Measurements from ENCODE around the gene TMEM25. TPM values are rescaled to one million over a fixed set of nuclear protein-coding genes. Genes with fewer than 3 reads are reported as not detected.

The TMEM25 gene
- total and polyA plus RNA-seq, 2 of the 13 experiments (the other 11 are each of a cell fraction or from before 2014, with no cell fraction given), result 7.5 to 17.2 TPM

DNA sequence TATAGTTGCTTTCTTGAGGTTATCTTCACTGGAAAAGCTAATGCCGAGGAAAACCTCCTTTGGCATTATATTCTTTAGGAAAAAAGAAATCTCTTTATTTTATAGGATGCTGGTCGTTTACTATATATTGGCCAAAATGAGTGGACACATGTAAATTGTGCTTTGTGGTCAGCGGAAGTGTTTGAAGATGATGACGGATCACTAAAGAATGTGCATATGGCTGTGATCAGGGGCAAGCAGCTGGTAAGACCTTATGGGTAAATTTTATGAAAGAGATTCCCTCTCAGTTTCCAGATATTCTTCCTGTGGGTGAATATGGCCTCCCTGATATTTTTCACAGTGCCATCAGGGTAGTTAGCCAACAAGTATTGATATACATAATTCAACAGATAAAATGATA lies 33.2 kb upstream of the TMEM25 start:
- CTCF ChIA-PET (ENCODE audit: low intra/inter-chr PET ratio, low total read pairs), result no interaction called here
- in situ Hi-C loops (cut with HindIII; ENCODE audit: extremely low pct_ligation_motif_present, low pct_unique_long_range_greater_than_20kb) (loop anchor here (10.0 to 25.0 kb wide), 2 partner anchors 113 to 361 kb away; no protein-coding TSS in a partner anchor), intact Hi-C loops (cut with micrococcal nuclease; ENCODE audit: unreplicated experiment) (no loop called here)
- Histone ChIP-seq H3K79me2 (ENCODE audit: insufficient read depth, low read length) (no peaks in the 10 kb centered on the region), H3K27ac (ENCODE audit: extremely low read length, insufficient read depth, low read length) (no peak overlapping the region), H3K4me3 (replicated peaks in 1 of 3; ENCODE audit: insufficient read depth in 1 of 3, low read depth in 2 of 3, low read length in 3 of 3) (no peak overlapping the region), H3K4me1 (ENCODE audit: insufficient read depth, low read length) (no peaks in the 10 kb centered on the region), H3K9me3 (ENCODE audit: low read length) (no peaks in the 10 kb centered on the region), H3K9ac (ENCODE audit: insufficient read depth, low read depth, low read length) (no peak overlapping the region), H2AFZ (ENCODE audit: low read length) (no peak overlapping the region), H4K20me1 (ENCODE audit: insufficient read depth, low read length) (no peaks in the 10 kb centered on the region), H3K27me3 (ENCODE audit: control insufficient read depth in 1 of 2, insufficient read depth in 2 of 2, low read length in 2 of 2) (no peaks in the 10 kb centered on the region), H3K36me3 (replicated peaks in 1 of 2; ENCODE audit: control insufficient read depth in 1 of 2, insufficient read depth in 2 of 2, low read length in 2 of 2) (peaks cover 29 to 91% of the 10 kb centered on the region in 2 experiments), H3K4me2 (ENCODE audit: low read depth, low read length) (no peak overlapping the region)
- BruUV-seq (replicated peaks), result no TSS peak
- no peak for DNase-seq (ENCODE audit: low spot score)
- no peak for FAIRE-seq
- WGBS (ENCODE audit: low lambda C conversion rate), result 91% methylated on average over 4 of the region's 4 CpGs
- ATAC-seq, result no peak
- POLR2A ChIA-PET, result no interaction called here
- TF ChIP-seq FIP1L1 (IDR thresholded peaks at IDR 0.05; ENCODE audit: borderline replicate concordance, insufficient read depth, low read depth, low read length), result no peak
- TF ChIP-seq, protein P1, sequence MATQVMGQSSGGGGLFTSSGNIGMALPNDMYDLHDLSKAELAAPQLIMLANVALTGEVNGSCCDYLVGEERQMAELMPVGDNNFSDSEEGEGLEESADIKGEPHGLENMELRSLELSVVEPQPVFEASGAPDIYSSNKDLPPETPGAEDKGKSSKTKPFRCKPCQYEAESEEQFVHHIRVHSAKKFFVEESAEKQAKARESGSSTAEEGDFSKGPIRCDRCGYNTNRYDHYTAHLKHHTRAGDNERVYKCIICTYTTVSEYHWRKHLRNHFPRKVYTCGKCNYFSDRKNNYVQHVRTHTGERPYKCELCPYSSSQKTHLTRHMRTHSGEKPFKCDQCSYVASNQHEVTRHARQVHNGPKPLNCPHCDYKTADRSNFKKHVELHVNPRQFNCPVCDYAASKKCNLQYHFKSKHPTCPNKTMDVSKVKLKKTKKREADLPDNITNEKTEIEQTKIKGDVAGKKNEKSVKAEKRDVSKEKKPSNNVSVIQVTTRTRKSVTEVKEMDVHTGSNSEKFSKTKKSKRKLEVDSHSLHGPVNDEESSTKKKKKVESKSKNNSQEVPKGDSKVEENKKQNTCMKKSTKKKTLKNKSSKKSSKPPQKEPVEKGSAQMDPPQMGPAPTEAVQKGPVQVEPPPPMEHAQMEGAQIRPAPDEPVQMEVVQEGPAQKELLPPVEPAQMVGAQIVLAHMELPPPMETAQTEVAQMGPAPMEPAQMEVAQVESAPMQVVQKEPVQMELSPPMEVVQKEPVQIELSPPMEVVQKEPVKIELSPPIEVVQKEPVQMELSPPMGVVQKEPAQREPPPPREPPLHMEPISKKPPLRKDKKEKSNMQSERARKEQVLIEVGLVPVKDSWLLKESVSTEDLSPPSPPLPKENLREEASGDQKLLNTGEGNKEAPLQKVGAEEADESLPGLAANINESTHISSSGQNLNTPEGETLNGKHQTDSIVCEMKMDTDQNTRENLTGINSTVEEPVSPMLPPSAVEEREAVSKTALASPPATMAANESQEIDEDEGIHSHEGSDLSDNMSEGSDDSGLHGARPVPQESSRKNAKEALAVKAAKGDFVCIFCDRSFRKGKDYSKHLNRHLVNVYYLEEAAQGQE (IDR thresholded peaks at IDR 0.05; ENCODE audit: borderline replicate concordance in 1 of 2, low read depth in 1 of 2, low read length in 2 of 2), result no peak
- no peak for TF ChIP-seq TEAD3 (CRISPR knock-in tag; optimal IDR thresholded peaks at IDR 0.05; ENCODE audit: borderline replicate concordance)
- TF ChIP-seq MIER3 (CRISPR knock-in tag; IDR thresholded peaks at IDR 0.05; ENCODE audit: borderline replicate concordance), result no peak
- TF ChIP-seq, protein P2, sequence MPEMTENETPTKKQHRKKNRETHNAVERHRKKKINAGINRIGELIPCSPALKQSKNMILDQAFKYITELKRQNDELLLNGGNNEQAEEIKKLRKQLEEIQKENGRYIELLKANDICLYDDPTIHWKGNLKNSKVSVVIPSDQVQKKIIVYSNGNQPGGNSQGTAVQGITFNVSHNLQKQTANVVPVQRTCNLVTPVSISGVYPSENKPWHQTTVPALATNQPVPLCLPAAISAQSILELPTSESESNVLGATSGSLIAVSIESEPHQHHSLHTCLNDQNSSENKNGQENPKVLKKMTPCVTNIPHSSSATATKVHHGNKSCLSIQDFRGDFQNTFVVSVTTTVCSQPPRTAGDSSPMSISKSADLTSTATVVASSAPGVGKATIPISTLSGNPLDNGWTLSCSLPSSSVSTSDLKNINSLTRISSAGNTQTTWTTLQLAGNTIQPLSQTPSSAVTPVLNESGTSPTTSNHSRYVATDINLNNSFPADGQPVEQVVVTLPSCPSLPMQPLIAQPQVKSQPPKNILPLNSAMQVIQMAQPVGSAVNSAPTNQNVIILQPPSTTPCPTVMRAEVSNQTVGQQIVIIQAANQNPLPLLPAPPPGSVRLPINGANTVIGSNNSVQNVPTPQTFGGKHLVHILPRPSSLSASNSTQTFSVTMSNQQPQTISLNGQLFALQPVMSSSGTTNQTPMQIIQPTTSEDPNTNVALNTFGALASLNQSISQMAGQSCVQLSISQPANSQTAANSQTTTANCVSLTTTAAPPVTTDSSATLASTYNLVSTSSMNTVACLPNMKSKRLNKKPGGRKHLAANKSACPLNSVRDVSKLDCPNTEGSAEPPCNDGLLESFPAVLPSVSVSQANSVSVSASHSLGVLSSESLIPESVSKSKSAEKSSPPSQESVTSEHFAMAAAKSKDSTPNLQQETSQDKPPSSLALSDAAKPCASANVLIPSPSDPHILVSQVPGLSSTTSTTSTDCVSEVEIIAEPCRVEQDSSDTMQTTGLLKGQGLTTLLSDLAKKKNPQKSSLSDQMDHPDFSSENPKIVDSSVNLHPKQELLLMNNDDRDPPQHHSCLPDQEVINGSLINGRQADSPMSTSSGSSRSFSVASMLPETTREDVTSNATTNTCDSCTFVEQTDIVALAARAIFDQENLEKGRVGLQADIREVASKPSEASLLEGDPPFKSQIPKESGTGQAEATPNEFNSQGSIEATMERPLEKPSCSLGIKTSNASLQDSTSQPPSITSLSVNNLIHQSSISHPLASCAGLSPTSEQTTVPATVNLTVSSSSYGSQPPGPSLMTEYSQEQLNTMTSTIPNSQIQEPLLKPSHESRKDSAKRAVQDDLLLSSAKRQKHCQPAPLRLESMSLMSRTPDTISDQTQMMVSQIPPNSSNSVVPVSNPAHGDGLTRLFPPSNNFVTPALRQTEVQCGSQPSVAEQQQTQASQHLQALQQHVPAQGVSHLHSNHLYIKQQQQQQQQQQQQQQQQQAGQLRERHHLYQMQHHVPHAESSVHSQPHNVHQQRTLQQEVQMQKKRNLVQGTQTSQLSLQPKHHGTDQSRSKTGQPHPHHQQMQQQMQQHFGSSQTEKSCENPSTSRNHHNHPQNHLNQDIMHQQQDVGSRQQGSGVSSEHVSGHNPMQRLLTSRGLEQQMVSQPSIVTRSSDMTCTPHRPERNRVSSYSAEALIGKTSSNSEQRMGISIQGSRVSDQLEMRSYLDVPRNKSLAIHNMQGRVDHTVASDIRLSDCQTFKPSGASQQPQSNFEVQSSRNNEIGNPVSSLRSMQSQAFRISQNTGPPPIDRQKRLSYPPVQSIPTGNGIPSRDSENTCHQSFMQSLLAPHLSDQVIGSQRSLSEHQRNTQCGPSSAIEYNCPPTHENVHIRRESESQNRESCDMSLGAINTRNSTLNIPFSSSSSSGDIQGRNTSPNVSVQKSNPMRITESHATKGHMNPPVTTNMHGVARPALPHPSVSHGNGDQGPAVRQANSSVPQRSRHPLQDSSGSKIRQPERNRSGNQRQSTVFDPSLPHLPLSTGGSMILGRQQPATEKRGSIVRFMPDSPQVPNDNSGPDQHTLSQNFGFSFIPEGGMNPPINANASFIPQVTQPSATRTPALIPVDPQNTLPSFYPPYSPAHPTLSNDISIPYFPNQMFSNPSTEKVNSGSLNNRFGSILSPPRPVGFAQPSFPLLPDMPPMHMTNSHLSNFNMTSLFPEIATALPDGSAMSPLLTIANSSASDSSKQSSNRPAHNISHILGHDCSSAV (CRISPR knock-in tag; IDR thresholded peaks at IDR 0.05; ENCODE audit: borderline replicate concordance), result no peak
- no peak for TF ChIP-seq KAT7 (CRISPR knock-in tag; IDR thresholded peaks at IDR 0.05; ENCODE audit: borderline replicate concordance)
- TF ChIP-seq NFYB (CRISPR knock-in tag; IDR thresholded peaks at IDR 0.05), result no peak
- TF ChIP-seq, protein P3, sequence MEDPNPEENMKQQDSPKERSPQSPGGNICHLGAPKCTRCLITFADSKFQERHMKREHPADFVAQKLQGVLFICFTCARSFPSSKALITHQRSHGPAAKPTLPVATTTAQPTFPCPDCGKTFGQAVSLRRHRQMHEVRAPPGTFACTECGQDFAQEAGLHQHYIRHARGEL (CRISPR knock-in tag; IDR thresholded peaks at IDR 0.05), result no peak
- TF ChIP-seq, protein P4, sequence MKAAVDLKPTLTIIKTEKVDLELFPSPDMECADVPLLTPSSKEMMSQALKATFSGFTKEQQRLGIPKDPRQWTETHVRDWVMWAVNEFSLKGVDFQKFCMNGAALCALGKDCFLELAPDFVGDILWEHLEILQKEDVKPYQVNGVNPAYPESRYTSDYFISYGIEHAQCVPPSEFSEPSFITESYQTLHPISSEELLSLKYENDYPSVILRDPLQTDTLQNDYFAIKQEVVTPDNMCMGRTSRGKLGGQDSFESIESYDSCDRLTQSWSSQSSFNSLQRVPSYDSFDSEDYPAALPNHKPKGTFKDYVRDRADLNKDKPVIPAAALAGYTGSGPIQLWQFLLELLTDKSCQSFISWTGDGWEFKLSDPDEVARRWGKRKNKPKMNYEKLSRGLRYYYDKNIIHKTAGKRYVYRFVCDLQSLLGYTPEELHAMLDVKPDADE (CRISPR knock-in tag; IDR thresholded peaks at IDR 0.05), result no peak
- no peak for TF ChIP-seq ZNF558 (CRISPR knock-in tag; IDR thresholded peaks at IDR 0.05; ENCODE audit: borderline replicate concordance)
- TF ChIP-seq ZNF441 (CRISPR knock-in tag; IDR thresholded peaks at IDR 0.05; ENCODE audit: borderline replicate concordance), result no peak
- TF ChIP-seq SSRP1 (CRISPR knock-in tag; IDR thresholded peaks at IDR 0.05), result no peak

All from HepG2 (cell line).